AG04450 (cell line): ENCODE measurements around the gene SLC11A2. TPM values are rescaled to one million over a fixed set of nuclear protein-coding genes. Genes with fewer than 3 reads are reported as not detected.

Experiments
- CTCF ChIA-PET: fragments of 300-600, 350-600 bp; formaldehyde crosslinking; extraction: SDS; loops from one replicate; lab custom pipeline; 2022; ENCODE audit warnings: antibody characterized with exemption, inconsistent platforms; lab: Charles Lee
- POLR2A ChIA-PET: fragments of 350-600 bp; formaldehyde crosslinking; extraction: SDS; loops from one replicate; lab custom pipeline; 2021; ENCODE audit warnings: antibody characterized with exemption, inconsistent platforms; lab: Yijun Ruan, JAX
- DNase-seq: peaks from one replicate; pipeline ENCODE4 v3.0.0-alpha.2; 2011; ENCODE audit warnings: low read depth, low spot score
- H3K27ac ChIP-seq: one replicate; pipeline ENCODE4 v1.5.1; 2012; ENCODE audit warnings: low read depth, low read length, control low read depth
- H3K27me3 ChIP-seq: one replicate; pipeline ENCODE4 v1.6.0; 2012; ENCODE audit warnings: low read length; ENCODE audit not compliant: control insufficient read depth, insufficient read depth
- H3K4me3 ChIP-seq: 2 replicates; pipeline ENCODE4 v1.5.1; 2011; ENCODE audit warnings: mild to moderate bottlenecking, low read depth, low read length, control low read depth
- H3K9me3 ChIP-seq: 2 replicates; pipeline ENCODE4 v1.5.1; 2012; ENCODE audit warnings: low read length; ENCODE audit not compliant: control insufficient read depth, insufficient read depth
- CTCF ChIP-seq: IDR thresholded peaks from 2 replicates; pipeline ENCODE4 v1.5.1; 2011; ENCODE audit warnings: low read depth, low read length, control low read depth, inconsistent platforms
- polyA plus RNA-seq: library from polyadenylated mRNA; depleted of rRNA; stranded (reverse); fragments of >200 nt; gene quantifications from 2 replicates; pipeline ENCODE4 v1.2.3, GENCODE V29; 2011

The SLC11A2 gene
- polyA plus RNA-seq, 1 experiment, result 91.2 TPM

- ChIA-PET POLR2A (interaction anchor here (1.2 kb wide), 1 partner anchor 15 kb away, joined by 4 read pairs; the partner anchor contains the start of gene CSRNP2), CTCF (no interaction called here)
- Histone ChIP-seq H3K4me3 (no peak overlapping the region), H3K9me3 (no peaks in the 10 kb centered on the region), H3K27me3 (no peaks in the 10 kb centered on the region), H3K27ac (no peak overlapping the region)
- DNase-seq, result no peak
- no peak for TF ChIP-seq CTCF
Observed at GRCh38 chr12:51067771-51068170, 41.6 kb upstream of the SLC11A2 start.

GRCh38 chr12:51067229-51067628 is 41.0 kb upstream of the SLC11A2 start:
- TF ChIP-seq CTCF, result no peak
- ChIA-PET POLR2A (interaction anchor here (0.6 kb wide), 1 partner anchor 211 kb away, joined by 3 read pairs; no protein-coding TSS in a partner anchor), CTCF (interaction anchor here (1.2 to 1.5 kb wide), 2 partner anchors 16 to 273 kb away, joined by 3 to 4 read pairs; no protein-coding TSS in a partner anchor)
- no peak for DNase-seq
- Histone ChIP-seq H3K27ac (no peak overlapping the region), H3K9me3 (no peaks in the 10 kb centered on the region), H3K4me3 (no peak overlapping the region), H3K27me3 (no peaks in the 10 kb centered on the region)

- TF ChIP-seq CTCF, result no peak
- POLR2A ChIA-PET, result interaction anchor here (0.7 kb wide), 1 partner anchor 14 kb away, joined by 6 read pairs; no protein-coding TSS in a partner anchor
- CTCF ChIA-PET, result no interaction called here
Observed at GRCh38 chr12:51065530-51065929, 39.3 kb upstream of the SLC11A2 start.

DNA sequence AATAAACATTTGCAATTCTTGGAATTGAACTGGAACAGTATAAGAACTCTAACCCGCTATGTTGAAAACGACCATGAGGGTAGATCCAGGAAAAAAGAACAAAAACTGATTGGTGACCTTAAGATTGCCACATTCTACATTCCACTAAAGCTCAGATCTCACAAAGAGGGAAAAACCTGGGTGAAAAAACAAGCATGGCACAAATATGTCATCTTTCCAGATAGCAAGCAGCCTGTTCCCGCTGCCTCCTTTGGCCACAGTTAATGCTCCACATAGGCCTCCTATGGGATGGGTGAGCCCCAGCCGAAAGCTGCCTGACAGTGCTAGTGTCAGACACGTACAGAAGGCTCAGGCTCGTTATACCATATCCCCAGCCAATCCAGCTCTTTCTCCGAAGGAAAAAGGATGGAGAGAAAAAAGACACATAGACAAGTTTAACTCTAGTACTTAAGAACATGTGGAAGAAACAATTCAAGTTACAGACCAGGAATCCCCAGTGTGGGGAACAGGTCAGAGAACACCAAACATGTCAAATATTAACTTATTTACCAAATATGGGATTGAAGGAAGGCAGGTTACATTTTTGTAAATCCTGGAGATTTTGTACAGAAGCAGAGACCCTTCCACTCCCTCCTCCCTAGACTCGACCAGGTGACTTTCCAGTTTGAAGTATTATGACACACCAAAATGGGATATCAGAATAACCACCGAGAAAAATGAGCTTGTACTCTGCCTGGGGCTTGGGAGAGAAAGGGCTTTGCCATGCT is 36.6 kb upstream of the SLC11A2 start:
- no peak overlapping the region for H3K4me3 ChIP-seq
- no peak for DNase-seq
- ChIA-PET CTCF (interaction anchor here (0.9 to 1.9 kb wide), 3 partner anchors 10 to 279 kb away, joined by 3 to 7 read pairs (median 3); no protein-coding TSS in a partner anchor), POLR2A (interaction anchor here (1.5 kb wide), 1 partner anchor 278 kb away, joined by 4 read pairs; no protein-coding TSS in a partner anchor)
- H3K27ac ChIP-seq, result no peak overlapping the region
- no peaks in the 10 kb centered on the region for H3K27me3 ChIP-seq
- no peak for TF ChIP-seq CTCF
- no peaks in the 10 kb centered on the region for H3K9me3 ChIP-seq

More at GRCh38 chr12:51065530-51065929, 39.3 kb upstream of the SLC11A2 start:
- H3K27me3 ChIP-seq, result no peaks in the 10 kb centered on the region
- H3K9me3 ChIP-seq, result no peaks in the 10 kb centered on the region
- DNase-seq, result no peak
- H3K27ac ChIP-seq, result no peak overlapping the region
- H3K4me3 ChIP-seq, result no peak overlapping the region

DNA sequence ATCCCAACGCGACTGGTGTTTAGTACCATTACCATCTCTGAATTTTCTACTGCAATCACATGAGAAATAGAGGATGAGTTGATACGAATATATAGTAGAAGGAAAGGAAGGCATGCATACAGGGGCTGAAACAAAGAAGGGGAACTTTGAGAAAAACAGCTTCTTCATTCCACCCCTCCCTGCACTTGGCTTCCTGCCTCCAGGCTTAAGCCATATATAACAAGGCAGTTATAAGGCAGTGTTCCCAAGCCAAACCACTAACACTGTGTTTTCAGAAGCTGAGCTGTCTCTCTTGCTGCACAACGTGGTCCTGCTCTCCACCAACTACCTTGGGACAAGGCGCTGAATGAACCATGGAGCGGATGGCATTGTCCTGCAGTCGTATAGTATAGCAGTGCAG is 32.9 kb upstream of the SLC11A2 start:
- Histone ChIP-seq H3K27ac (no peak overlapping the region), H3K27me3 (no peaks in the 10 kb centered on the region), H3K4me3 (no peak overlapping the region), H3K9me3 (no peaks in the 10 kb centered on the region)
- POLR2A ChIA-PET, result no interaction called here
- no peak for DNase-seq
- CTCF ChIA-PET, result no interaction called here
- TF ChIP-seq CTCF, result no peak
